DMS153 treated with DMSO at 0.1 percent for 48 hours (cell line): ENCODE measurements around the gene RAP1GAP.

Experiments
- DNase-seq: peaks from one replicate; lab custom pipeline; 2025; ENCODE audit not compliant: unreplicated experiment; lab: John Stamatoyannopoulos, UW

Gene RAP1GAP

DNA sequence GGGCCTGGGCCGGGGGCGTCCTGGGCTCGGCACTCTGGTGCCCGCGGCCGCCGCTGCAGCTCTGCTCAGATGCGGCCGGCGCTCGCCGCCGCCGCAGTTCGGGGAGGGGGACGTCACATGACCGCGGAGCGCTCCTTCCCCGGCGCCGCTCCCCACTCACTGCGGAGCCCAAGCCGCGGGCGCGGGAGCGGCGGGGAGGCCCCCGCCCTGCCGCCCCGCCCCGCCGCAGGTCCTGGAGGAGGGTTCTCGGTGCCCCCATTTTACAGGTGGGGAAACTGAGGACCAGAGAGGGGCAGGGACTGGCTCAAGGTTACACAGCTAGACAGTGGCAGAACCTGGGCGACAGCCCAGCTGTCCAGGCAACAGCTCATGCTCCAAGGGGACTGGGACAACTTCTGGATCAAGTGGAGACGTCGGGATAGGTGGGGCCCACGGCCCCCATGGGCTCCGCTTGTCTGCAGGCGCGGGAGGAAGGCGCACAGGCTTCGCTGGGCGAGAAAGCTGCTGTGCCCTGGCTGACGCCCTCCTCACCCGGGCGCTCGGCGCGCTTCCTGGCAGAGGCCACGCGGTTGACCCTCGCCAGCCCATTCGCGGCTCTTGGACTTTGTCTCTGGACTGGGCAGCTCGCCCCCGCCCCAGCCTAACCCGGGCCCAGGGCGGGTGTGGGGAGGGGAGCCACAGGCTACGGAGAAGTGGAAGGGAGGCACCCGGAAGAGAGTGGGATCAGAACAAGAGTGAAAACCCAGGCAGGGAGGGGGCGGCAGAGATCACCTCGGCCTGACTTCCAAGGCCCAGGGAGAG lies at the start of gene RAP1GAP:
RAP1GAP (minus strand) TSS at position 100 of the 801 bp plus-strand sequence. CDS start 49,325 bp downstream, outside the sequence.
- DNase-seq: no peak

DNA sequence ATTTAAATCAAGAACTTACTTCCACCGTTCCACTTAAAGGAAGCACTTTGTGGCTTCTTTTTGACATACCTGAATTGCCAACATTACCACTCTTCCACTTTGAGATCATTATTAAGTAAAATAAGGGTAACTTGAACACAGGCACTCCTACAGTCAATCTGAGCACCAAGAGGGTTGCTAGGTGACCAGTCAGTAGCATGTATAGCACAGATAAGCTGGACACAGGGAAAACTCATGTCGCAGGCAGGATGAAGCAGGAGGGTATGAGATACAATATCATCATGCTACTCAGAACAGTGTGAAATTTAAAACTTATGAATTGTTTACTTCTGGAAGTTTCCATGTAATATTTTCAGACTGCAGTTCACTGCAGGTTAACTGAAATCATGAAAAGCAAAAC lies 47.0 kb upstream of the RAP1GAP start:
- DNase-seq: no peak

DNA sequence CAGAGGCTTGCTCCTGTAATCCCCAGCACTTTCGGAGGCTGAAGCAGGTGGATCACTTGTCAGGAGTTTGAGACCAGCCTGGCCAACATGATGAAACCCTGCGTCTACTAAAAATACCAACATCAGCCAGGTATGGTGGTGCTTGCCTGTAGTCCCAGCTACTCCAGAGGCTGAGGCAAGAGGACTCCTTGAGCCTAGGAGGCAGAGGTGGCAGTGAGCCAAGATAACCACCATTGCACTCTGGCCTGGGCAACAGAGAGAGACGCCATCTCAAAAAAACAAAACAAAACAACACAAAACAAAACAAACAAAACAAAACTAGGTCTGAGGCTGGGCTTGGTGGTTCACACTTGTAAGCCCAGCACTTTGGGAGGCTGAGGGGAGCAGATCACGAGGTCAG lies 38.7 kb upstream of the RAP1GAP start:
- DNase-seq: no peak

DNA sequence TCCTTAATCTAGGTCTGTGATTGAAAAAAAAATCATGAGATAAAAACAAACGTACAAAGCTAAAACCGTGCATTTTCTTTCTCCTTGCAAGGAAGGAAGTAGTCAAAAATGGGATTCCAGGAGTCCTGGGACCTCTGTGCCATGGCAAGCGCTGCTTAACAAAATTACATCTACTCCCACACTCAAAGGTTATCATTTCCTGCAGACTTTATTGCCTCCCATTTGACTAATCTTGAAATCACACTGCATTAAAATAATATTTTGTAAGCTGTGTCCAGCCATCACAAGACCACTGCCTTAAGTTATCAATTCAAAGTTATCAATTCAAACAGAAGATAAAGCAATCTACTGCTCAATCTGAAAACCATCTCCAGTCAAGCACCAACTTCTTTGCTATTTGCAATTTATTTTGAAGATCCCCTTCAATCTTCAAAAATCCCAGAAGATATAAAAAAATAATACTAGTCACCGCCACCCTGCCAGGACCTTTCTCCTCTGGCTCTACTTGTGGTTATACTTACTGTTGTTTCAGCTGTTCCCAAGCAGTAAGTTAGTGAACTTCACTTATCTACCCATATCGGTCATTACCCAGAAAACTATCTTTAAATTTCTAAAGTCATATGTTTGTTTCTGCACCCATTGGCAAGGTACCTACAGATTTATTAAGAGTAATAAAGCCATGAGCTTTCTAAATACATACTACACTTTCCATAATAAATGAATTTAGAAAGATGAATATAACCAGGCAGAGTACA lies 38.1 kb upstream of the RAP1GAP start:
- no peak for DNase-seq

DNA sequence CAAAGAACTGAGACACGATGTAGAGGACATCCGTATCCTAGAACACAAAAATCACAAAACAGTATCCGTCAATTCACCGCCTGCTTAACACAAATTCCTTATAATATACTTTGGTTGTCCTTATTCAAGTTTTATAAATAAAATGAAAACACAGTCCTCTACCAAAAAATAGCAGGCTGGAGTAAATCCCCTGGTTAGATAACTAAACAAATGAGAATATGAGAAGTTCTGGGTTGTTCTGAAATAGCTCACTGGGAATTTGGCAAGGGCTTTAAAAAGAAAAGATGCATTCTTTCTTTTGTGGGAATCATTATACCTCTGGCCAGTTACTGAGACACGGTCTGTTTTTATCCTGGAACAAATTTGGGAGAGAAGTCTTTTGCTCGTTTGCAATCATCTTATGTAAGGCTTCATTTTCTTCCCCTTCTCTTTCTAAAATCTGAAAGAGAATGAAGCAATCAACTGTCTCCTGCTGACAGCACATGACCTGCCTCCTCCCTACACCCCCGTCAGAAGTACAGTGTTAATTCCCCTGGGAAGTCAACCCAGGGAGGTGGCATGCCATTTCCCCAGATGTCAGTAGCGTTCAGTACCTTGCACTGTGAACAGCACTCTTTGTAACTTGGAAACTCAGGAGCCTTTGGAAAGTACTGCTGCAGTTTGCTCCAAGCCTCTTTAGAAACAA lies 37.1 kb upstream of the RAP1GAP start:
- DNase-seq: no peak

DNA sequence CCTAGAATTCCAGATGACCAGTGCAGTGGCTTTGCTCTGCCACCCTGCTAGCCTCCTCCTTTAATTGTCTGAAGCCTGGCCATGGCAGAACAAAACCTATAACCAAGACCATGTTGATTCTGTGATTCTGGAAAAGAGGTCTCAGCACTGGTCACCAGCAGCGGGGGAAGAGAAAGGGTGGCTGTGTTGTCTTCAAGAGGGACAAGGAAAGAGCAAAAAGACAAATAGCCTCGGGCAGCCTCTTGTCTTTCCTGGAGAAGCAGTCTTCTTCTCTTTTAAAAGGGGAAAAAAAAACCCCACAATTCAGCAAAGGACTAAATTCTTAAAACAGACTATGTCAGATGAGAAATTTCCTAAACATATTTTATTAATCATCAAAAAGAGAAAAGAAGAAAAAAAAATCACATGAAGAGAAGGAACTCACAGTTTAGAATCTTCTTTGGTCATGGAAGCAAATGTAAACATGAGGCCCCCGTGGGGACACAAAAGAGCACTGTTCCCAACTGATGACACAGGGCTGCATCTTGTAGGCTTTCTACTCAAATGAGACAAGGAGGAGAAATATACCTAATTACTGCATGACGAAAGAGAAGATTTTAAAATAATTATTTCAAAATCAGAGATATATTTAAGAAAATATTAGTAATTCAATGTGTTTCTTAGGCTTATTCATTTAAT lies 36.3 kb upstream of the RAP1GAP start:
- DNase-seq: no peak

DNA sequence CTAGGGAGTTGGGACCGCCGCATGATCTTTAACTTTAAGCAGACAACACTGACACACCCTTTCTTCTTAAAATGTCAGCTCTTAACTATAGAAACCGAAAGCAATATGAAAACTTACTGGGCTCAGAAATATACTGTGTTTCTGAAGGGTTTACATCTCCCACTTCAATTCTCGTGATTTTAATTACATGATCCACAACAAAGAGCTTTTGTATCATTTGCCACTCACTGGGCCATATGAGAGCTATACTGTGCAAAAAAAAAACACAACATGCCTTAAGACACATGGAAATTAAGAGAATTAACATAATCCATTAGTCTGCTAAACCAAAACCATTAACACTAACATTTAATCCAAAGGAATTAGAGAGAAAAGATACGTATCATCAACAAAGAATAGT lies 35.0 kb upstream of the RAP1GAP start:
- DNase-seq: no peak

DNA sequence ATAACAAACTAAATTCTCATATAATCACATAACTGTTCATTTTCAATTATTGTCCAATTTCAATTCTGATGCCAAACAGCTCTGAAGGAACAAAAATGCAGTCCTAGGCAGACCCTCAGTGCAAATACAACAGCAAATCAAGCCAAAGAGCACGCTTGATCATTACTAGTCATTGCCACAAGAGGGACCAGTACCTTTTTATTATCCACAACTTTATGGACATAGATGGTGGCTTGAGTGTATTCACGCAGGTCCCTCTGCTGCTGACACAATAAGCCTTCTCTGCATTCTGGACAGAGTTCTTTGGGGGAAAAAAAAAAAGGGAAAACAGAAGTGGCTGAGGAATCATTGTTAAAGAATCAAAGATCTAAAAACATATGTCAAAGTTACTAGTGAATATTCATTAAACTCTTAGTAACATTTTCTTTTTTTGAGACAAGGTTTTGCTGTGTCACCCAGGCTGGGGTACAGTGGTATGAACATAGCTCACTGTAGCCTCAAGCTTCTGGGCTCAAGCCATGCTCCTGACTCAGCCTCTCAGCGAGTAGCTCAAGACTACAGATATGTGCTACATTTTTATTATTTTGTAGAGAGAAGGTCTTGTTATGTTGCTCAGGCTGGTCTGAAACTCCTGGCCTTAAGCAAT lies 34.3 kb upstream of the RAP1GAP start:
- peak; percentile 1 for DNase-seq

DNA sequence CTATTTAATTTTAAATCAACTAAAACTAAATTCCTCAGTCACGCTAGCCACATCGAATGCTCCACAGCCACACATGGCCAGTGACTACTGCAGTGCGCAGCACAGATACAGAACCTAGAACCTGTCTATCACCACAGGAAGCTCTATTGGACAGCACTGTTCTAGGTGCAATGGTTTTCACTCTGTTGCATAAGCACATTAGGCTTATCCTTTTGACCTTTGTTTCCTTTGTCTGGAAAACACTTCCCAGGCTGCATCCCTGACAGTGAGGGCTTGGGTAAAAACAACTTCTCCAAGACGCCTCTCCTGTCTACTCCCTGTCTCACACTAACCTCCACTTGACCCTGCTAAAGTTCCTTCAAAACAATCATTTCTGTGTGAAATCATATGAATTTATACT lies 33.6 kb upstream of the RAP1GAP start:
- no peak for DNase-seq

DNA sequence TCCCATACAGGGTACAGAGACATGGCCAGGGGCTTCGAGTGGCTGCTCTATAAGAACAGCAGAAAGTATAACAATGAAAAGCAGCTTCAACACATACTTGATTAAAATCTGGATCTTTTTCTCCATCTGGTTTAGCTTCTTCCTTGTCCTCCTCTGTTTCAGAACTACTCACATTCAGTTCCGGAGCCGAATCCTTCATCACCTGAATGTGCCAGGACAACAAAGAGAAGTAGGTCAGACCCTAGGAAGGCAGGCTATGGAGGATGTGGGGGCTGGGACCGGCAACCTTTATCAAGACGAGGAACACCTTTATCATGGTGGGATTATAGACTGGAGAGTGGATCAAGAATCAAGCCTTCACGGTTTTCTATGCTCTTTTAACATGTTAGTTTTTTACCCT lies 32.2 kb upstream of the RAP1GAP start:
- DNase-seq: no peak

DNA sequence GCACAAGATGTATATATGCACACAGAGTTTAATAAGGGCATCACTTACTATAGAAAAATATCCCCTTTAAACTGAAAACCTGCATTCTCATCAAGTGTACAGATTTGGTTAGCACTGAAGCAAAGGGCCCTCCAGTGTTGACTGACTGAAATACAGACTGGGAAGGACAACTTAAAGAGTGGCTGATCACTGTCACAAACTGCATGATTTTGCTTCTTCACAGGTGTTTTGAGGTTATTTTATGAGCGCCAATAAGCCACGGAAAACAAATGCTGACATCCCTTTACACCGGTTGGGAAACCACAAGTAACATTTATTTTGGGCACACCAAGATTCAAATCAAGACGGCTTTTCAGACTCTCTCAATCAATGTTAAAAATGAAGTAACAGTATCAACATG lies 30.9 kb upstream of the RAP1GAP start:
- DNase-seq: no peak

DNA sequence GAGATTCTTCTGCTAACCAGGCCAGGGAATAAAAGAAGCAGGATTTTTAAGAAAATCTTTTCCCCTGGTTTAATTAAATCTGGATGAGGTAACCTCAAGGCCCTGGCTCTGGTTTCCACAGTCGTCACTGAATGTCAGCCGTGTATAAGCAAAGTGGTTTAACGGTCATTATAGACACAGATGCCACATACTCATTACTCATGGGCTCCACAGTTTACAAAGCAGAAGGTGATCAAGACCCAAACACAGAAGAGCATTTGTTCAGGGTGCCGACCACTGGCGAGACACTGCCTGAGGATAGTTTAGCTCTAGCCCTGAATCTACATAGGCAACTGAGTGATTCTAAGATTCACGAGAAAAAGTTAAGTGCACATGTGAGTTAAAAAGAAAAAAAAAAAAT lies 27.8 kb upstream of the RAP1GAP start:
- no peak for DNase-seq

DNA sequence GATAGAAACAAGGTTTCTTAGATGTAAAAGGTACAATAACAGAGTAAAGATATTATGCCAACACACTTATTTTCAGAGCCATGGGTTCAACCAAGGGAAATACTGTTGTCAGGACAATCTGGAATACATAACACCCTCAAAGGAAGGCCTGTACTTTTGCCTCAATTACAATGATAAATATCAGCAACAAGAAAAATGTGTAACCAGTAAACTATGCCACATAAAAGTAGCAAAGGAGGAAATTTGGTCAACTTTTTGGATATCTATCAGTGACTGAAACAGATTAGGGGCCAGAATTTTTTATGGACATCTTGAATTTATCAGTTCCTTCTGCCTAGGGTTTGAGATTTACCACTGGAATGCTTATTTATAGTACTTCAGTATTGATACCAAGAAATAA lies 24.6 kb upstream of the RAP1GAP start:
- DNase-seq: no peak

DNA sequence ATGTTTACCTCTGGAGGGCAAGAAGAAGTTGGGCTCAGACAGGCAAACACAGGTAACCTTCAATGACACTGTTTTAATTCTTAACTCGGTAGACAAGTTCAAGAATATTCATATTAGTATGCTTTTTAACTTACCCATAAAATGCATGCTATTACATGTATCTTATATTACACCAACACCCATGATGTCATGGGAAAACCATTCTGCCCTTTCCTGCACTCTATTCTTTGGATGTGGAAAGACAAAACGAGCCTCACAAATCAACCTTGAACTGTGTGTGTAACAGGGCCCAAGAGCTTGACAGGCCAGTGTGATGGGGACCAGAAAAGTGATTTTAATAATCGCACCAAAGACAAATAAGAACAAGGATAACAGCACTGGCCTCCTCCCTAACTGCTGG lies 22.6 kb upstream of the RAP1GAP start:
- DNase-seq: no peak

DNA sequence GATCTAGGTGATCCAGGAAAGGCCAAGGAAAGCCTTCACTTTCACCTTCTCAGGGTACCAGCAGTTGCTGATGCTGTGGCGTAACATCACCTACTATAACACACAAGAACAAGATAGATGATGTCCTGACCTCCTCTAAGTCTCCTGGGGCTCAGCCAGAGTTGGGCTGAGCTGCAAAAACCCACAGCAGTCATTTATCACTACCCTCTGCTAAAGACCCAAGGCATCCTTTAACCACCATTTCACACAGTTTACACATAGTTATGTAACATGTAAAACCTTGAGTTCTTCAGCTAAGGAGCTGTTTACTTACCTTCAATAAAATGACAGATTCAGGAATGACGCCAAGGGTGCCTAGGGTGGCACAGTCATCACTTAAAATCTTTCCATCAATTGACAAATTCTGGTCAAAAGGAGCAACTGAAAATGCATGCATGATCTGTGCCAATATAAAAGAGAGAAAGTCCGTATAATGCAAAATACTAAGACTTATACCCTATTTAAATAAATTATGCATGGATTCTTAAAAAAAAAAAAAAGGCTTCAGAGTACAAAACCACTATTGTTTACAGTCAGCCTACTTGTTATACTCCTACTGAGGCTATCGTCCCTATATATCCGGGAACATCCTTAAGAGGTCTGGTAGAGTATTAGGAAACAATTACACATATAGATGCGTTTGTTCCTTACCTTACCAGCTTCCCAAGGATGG lies 20.7 kb upstream of the RAP1GAP start:
- no peak for DNase-seq

DNA sequence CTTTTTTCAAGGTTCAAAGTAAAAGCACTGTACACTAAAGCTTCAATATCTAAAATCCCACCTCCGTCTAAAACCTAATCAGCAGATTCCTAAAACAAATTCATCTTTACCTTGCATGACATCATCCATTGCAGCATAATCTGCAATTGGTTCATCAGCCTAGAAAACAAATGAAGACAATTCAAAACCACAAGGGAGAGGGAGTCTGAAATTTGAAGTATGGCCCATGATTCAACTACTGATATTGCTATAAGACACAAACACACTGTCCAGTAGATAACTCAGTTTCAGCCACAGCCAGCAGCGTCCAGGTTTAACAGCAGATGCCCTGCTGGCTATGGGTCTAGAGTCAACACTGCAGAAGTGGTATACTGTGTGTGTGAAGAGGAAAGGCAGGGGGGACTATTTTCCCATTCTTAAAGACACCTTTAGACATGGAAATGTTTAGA lies 17.9 kb upstream of the RAP1GAP start:
- DNase-seq: no peak

DNA sequence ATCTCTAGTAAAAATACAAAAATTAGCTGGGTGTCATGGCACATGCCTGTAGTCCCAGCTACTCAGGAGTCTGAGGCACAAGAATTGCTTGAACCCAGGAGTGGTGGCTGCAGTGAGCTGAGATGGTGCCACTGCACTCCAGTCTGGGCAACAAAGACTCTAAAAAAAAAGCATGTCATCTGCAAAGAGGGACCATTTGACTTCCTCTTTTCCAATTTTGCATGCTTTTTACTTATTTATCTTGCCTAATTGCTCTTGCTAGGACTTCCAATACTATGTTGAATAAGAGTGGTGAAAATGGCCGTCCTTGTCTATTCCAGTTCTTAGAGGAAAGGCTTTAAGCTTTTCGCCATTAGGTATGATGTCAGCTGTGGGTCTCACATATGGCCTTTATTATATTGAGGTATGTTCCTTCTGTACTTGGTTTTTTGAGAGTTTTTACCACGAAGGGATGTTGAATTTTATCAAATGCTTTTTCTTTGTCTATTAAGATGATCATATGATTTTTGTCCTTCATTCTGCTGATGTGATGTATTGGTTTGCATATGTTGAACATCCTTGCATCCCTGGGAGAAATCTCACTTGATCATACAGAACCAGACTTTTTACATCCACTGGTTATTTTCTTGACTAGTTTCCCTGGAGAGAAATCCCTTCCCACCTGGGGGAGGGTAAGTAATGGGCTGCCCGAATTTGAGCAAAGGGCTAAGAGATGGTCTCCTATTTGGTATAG lies 17.0 kb upstream of the RAP1GAP start:
- no peak for DNase-seq

DNA sequence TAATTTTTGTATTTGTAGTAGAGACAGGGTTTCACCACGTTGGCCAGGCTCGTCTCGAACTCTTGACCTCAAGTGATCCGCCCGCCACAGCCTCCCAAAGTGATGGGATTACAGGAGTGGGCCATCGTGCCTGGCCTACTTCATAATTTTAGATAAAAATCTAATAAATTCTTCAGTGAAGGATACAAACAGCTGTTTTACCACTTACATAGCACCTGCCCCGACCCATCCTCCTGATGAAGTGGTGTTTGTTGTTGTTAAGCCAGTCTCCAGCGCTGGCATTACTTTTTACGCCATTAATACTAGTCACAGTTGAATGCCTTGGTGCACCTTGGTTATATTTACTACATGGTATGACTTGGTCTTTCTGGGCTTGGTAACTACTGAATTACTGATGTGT lies 12.3 kb upstream of the RAP1GAP start:
- DNase-seq: no peak

DNA sequence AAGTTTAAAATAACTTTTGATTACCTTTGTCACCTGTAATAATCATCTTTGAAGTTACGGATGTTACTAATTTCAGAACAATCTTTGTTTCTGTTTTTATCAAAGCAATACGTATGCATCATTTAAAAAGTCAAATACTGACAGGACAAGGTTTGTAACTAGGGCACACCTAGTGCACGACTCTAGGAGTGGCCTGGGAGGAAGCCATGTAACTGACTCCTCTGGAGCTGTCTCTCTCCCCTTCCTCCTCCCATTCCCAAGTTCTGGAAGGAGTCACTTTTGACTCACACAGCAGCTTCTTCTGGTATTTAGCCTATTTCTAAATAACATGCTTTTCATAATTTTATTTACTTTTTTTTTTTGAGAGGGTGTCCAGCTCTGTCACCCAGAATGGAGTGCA lies 11.8 kb upstream of the RAP1GAP start:
- DNase-seq: no peak

DNA sequence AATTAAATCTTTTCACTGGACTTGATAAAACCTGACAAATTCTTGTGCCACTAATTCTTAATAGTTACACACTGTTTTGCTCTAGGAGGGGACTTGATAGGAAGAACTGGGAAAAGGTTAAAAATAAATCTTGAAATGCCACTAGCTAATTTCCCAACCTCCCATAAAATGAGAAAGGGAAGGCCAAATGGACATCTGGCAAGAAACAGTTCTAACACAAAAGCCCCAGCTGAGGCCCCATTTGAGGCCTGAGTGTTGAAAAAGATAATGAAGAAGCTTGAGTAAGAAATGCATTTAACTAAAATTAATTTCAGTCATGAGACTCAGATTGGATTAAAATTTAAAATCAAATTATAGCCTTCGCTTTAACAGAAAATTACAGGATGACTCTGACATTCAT lies 11.2 kb upstream of the RAP1GAP start:
- DNase-seq: no peak
